MCF 10A (cell line): Measurements from ENCODE around the gene CRTAC1. TPM values are rescaled to one million over a fixed set of nuclear protein-coding genes. Genes with fewer than 3 reads are reported as not detected.

Experiments
- BruUV-seq: library from RNA; stranded (reverse); fragments of 400-500 nt; replicated peaks from 2 replicates; lab custom pipeline; 2021; lab: Mats Ljungman, UMichigan
- CTCF ChIA-PET: fragments of 300-600 bp; sonication (Branson Sonifier 250); formaldehyde crosslinking; extraction: SDS; loops from one replicate; lab custom pipeline; 2021; ENCODE audit warnings: antibody characterized with exemption, inconsistent platforms; lab: Yijun Ruan, JAX
- POLR2A ChIA-PET: fragments of 300-600, 350-650 bp; sonication (Branson Sonifier 250); formaldehyde crosslinking; extraction: SDS; loops from one replicate; lab custom pipeline; 2020; ENCODE audit warnings: antibody characterized with exemption, inconsistent platforms; lab: Yijun Ruan, JAX
- DNase-seq: peaks from one replicate; pipeline ENCODE4 v3.0.0-alpha.2; 2018; ENCODE audit not compliant: unreplicated experiment
- H3K27ac Mint-ChIP-seq: one replicate; pipeline ENCODE4 v1.8.0; 2022; ENCODE audit warnings: mild to moderate bottlenecking, low read depth, mixed read lengths; ENCODE audit not compliant: unreplicated experiment
- H3K27me3 Mint-ChIP-seq: one replicate; pipeline ENCODE4 v1.8.0; 2022; ENCODE audit warnings: mixed read lengths; ENCODE audit not compliant: insufficient read depth, unreplicated experiment
- H3K36me3 Mint-ChIP-seq: one replicate; pipeline ENCODE4 v1.8.0; 2022; ENCODE audit warnings: mild to moderate bottlenecking, moderate library complexity, mixed read lengths; ENCODE audit not compliant: insufficient read depth, unreplicated experiment
- H3K4me1 Mint-ChIP-seq: one replicate; pipeline ENCODE4 v1.8.0; 2022; ENCODE audit warnings: mixed read lengths; ENCODE audit not compliant: insufficient read depth, unreplicated experiment
- H3K4me3 Mint-ChIP-seq: one replicate; pipeline ENCODE4 v1.8.0; 2022; ENCODE audit warnings: mild to moderate bottlenecking, moderate library complexity, mixed read lengths; ENCODE audit not compliant: unreplicated experiment
- H3K9me3 Mint-ChIP-seq: one replicate; pipeline ENCODE4 v1.8.0; 2022; ENCODE audit warnings: mixed read lengths; ENCODE audit not compliant: unreplicated experiment
- CTCF ChIP-seq: fragments of 200-600 bp; IDR thresholded peaks from one replicate; pipeline ENCODE4 v1.8.0; 2022; ENCODE audit warnings: antibody characterized with exemption, mild to moderate bottlenecking; ENCODE audit not compliant: unreplicated experiment
- intact Hi-C: fragments of 100-400 bp; cut with micrococcal nuclease; formaldehyde crosslinking; loops from 2 replicates; pipeline ENCODE4 v1.14.1; 2022
- total RNA-seq: library from RNA; stranded (reverse); gene quantifications from 2 replicates; pipeline ENCODE4 v1.2.3, GENCODE V29; 2022

The CRTAC1 gene
- total RNA-seq, 1 experiment from 2014 or later, result not detected

GRCh38 chr10:98010939-98011685 lies 19.3 kb downstream of the CRTAC1 start:
- no TSS peak for BruUV-seq
- ChIA-PET POLR2A (no interaction called here), CTCF (no interaction called here)
- Mint-ChIP-seq H3K27ac (no peak overlapping the region), H3K4me1 (no peaks in the 10 kb centered on the region), H3K36me3 (no peaks in the 10 kb centered on the region), H3K4me3 (no peak overlapping the region), H3K27me3 (peaks cover 72% of the 10 kb centered on the region), H3K9me3 (no peaks in the 10 kb centered on the region)
- DNase-seq, result no peak
- TF ChIP-seq CTCF, result no peak
- intact Hi-C loops, result no loop called here

- ChIA-PET POLR2A (interaction anchor here (1.0 kb wide), 1 partner anchor 12 kb away, joined by 3 read pairs; no protein-coding TSS in a partner anchor), CTCF (interaction anchor here (1.2 kb wide), 1 partner anchor 14 kb away, joined by 3 read pairs; no protein-coding TSS in a partner anchor)
- Mint-ChIP-seq H3K27me3 (peaks cover 45% of the 10 kb centered on the region), H3K4me1 (no peaks in the 10 kb centered on the region), H3K9me3 (no peaks in the 10 kb centered on the region), H3K27ac (no peak overlapping the region), H3K4me3 (no peak overlapping the region), H3K36me3 (no peaks in the 10 kb centered on the region)
- no peak for TF ChIP-seq CTCF
- intact Hi-C loops, result no loop called here
- DNase-seq, result no peak
- BruUV-seq, result no TSS peak
These were observed 24.2 kb downstream of the CRTAC1 start for GRCh38 chr10:98006266-98006665.

GRCh38 chr10:98001736-98002135 lies 28.7 kb downstream of the CRTAC1 start:
- Mint-ChIP-seq H3K27me3 (peaks cover 9% of the 10 kb centered on the region), H3K9me3 (peaks cover 5% of the 10 kb centered on the region), H3K27ac (no peak overlapping the region), H3K36me3 (no peaks in the 10 kb centered on the region), H3K4me3 (no peak overlapping the region), H3K4me1 (no peaks in the 10 kb centered on the region)
- no peak for DNase-seq
- CTCF ChIA-PET, result interaction anchor here (0.5 to 1.0 kb wide), 5 partner anchors 26 to 154 kb away, joined by 3 to 5 read pairs (median 3); no protein-coding TSS in a partner anchor
- POLR2A ChIA-PET, result interaction anchor here (0.6 kb wide), 1 partner anchor 1309 kb away, joined by 3 read pairs; no protein-coding TSS in a partner anchor
- intact Hi-C loops, result no loop called here
- no peak for TF ChIP-seq CTCF
- BruUV-seq, result no TSS peak

GRCh38 chr10:98000346-98000745 lies 30.1 kb downstream of the CRTAC1 start:
- CTCF ChIA-PET, result no interaction called here
- no peaks in the 10 kb centered on the region for H3K36me3 Mint-ChIP-seq
- DNase-seq, result no peak
- no peak overlapping the region for H3K27ac Mint-ChIP-seq
- POLR2A ChIA-PET, result no interaction called here
- H3K27me3 Mint-ChIP-seq, result no peaks in the 10 kb centered on the region
- no TSS peak for BruUV-seq
- intact Hi-C loops, result no loop called here
- peaks cover 5% of the 10 kb centered on the region for H3K9me3 Mint-ChIP-seq
- no peaks in the 10 kb centered on the region for H3K4me1 Mint-ChIP-seq
- no peak for TF ChIP-seq CTCF
- H3K4me3 Mint-ChIP-seq, result no peak overlapping the region
